ENCODE results near the gene MC1R.

DNA sequence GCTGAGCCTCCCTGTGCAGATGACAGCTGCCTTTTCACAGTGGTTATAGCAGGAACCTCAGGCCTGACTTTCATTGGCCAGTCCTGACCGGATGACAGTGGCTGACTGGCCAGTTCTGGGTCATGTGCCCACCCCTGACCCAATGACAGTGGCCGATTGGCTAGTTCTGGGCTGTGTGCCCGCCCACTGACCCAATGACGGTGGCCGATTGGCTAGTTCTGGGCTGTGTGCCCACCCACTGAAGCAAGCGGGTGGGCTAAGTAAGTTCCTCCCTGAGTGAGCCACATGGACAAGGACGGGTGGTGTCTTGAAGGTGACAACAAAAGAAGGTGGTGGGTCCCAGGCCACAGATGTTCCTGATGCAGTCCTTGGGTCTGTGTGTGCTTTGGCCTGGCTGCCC, 39.4 kb downstream of the MC1R start:
- TF ChIP-seq, protein P1, sequence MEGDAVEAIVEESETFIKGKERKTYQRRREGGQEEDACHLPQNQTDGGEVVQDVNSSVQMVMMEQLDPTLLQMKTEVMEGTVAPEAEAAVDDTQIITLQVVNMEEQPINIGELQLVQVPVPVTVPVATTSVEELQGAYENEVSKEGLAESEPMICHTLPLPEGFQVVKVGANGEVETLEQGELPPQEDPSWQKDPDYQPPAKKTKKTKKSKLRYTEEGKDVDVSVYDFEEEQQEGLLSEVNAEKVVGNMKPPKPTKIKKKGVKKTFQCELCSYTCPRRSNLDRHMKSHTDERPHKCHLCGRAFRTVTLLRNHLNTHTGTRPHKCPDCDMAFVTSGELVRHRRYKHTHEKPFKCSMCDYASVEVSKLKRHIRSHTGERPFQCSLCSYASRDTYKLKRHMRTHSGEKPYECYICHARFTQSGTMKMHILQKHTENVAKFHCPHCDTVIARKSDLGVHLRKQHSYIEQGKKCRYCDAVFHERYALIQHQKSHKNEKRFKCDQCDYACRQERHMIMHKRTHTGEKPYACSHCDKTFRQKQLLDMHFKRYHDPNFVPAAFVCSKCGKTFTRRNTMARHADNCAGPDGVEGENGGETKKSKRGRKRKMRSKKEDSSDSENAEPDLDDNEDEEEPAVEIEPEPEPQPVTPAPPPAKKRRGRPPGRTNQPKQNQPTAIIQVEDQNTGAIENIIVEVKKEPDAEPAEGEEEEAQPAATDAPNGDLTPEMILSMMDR (IDR thresholded peaks at IDR 0.05) = no peak
- no peak for TF ChIP-seq POLR2A (IDR thresholded peaks at IDR 0.05)

All from prostate gland (tissue), 2 donors.